Measurements from ENCODE around the gene MFRP. TPM values are rescaled to one million over a fixed set of nuclear protein-coding genes. Genes with fewer than 3 reads are reported as not detected.

MFRP gene
- total RNA-seq, 2 experiments from 2014 or later = not detected

- no peak for TF ChIP-seq CTCF (IDR thresholded peaks at IDR 0.05)
- no peak overlapping the region for H3K4me3 Mint-ChIP-seq
- peaks cover 20% of the 10 kb centered on the region for H3K27me3 Mint-ChIP-seq
- intact Hi-C loops (cut with micrococcal nuclease) = no loop called here
- peak overlapping the region; percentile 55 for H3K27ac Mint-ChIP-seq
- H3K9me3 Mint-ChIP-seq = no peaks in the 10 kb centered on the region
- ChIA-PET POLR2A (interaction anchor here (1.0 to 1.3 kb wide), 2 partner anchors 13 to 15 kb away, joined by 4 to 6 read pairs; no protein-coding TSS in a partner anchor), CTCF (interaction anchor here (0.8 kb wide), 1 partner anchor 32 kb away, joined by 3 read pairs; no protein-coding TSS in a partner anchor)
- ATAC-seq = peak; percentile 24
- no peaks in the 10 kb centered on the region for H3K36me3 Mint-ChIP-seq (ENCODE audit: low read depth)
- DNase-seq = no peak
- peaks cover 6% of the 10 kb centered on the region for H3K4me1 Mint-ChIP-seq (ENCODE audit: low read depth)
Observed at GRCh38 chr11:119350302-119350701, 3.8 kb upstream of the MFRP start.

GRCh38 chr11:119347940-119348605 is 1.6 kb upstream of the MFRP start:
- H3K27me3 Mint-ChIP-seq = peaks cover 18% of the 10 kb centered on the region
- DNase-seq (no peak), ATAC-seq (no peak)
- ChIA-PET CTCF (interaction anchor here (1.0 to 4.9 kb wide), 5 partner anchors 8 to 34 kb away, joined by 3 to 37 read pairs (median 5); no protein-coding TSS in a partner anchor), POLR2A (interaction anchor here (0.7 to 1.3 kb wide), 2 partner anchors 10 to 14 kb away, joined by 3 read pairs; no protein-coding TSS in a partner anchor)
- no peak for TF ChIP-seq CTCF (IDR thresholded peaks at IDR 0.05)
- no peaks in the 10 kb centered on the region for H3K9me3 Mint-ChIP-seq
- intact Hi-C loops (cut with micrococcal nuclease) = no loop called here
- peaks cover 6% of the 10 kb centered on the region for H3K4me1 Mint-ChIP-seq (ENCODE audit: low read depth)
- no peak overlapping the region for H3K27ac Mint-ChIP-seq
- no peaks in the 10 kb centered on the region for H3K36me3 Mint-ChIP-seq (ENCODE audit: low read depth)
- no peak overlapping the region for H3K4me3 Mint-ChIP-seq

GRCh38 chr11:119347242-119347641 is 737 bp upstream of the MFRP start:
- no peak for TF ChIP-seq CTCF (IDR thresholded peaks at IDR 0.05)
- Mint-ChIP-seq H3K36me3 (ENCODE audit: low read depth) (no peaks in the 10 kb centered on the region), H3K4me3 (no peak overlapping the region), H3K27ac (no peak overlapping the region), H3K4me1 (ENCODE audit: low read depth) (peaks cover 6% of the 10 kb centered on the region), H3K27me3 (peaks cover 18% of the 10 kb centered on the region), H3K9me3 (no peaks in the 10 kb centered on the region)
- no peak for ATAC-seq
- ChIA-PET CTCF (interaction anchor here (1.3 to 4.9 kb wide), 4 partner anchors 9 to 35 kb away, joined by 3 to 37 read pairs (median 12); no protein-coding TSS in a partner anchor), POLR2A (no interaction called here)
- intact Hi-C loops (cut with micrococcal nuclease) = no loop called here
- no peak for DNase-seq

- Mint-ChIP-seq H3K27me3 (peaks cover 22% of the 10 kb centered on the region), H3K4me1 (ENCODE audit: low read depth) (peaks cover 12% of the 10 kb centered on the region), H3K9me3 (no peaks in the 10 kb centered on the region), H3K36me3 (ENCODE audit: low read depth) (no peaks in the 10 kb centered on the region), H3K4me3 (no peak overlapping the region), H3K27ac (no peak overlapping the region)
- DNase-seq = no peak
- no peak for TF ChIP-seq CTCF (IDR thresholded peaks at IDR 0.05)
- no peak for ATAC-seq
- intact Hi-C loops (cut with micrococcal nuclease) = no loop called here
- ChIA-PET CTCF (interaction anchor here (0.9 to 4.9 kb wide), 3 partner anchors 11 to 129 kb away, joined by 3 to 37 read pairs (median 3); no protein-coding TSS in a partner anchor), POLR2A (no interaction called here)
Observed at GRCh38 chr11:119345685-119346084, 820 bp downstream of the MFRP start.

All from activated CD8-positive, alpha-beta T cell treated with anti-CD3 and anti-CD28 coated beads for 36 hours (primary cell).